NOMO-1 (cell line): ENCODE measurements around the gene STIM2.
A peak's percentile ranks its signal among the peaks of the same experiment; 100 is the strongest.

Source experiments
- DNase-seq, 2 experiments: peaks; one replicate each; lab custom pipeline; 2025; ENCODE audit not compliant: unreplicated experiment in 2 of 2; lab: John Stamatoyannopoulos, UW

Gene STIM2

DNA sequence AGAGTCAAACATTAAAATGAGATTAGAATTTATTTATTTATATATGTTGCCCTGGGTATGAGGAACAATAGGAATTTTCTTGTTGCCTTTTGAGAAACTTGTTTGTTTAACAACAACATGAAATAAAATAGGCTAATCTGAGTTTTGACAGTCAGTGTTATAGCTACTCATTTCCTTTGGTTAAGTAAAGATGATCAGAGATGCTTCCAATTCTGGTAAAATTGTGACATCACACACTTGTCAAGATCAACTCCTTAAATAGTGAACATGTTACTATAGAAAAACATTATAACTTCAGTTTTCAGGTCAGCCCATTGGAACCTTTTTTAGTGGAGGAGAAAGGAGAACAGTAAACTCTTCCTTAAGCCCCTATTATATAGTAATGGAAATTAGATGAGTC lies 136.1 kb downstream of the STIM2 start:
- no peak for DNase-seq

DNA sequence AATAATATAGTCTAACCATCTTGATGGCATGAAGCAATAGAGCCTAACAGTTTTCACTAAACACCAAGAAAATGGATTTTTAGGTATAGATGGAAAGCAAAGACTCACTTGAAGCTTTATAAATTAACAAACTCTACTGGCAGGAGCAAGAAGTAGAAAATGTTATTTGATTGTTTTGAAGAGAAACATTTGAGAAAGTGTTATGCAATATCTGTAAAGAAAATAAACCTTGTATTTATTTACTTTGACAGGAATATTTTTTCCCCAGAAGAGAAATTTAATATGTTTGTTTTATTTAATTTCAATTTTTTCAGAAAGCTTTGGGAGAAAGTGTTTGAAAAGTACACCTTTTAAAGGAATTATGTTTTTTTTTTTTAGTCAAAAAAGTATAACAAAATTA lies 139.0 kb downstream of the STIM2 start:
- DNase-seq = no peak

DNA sequence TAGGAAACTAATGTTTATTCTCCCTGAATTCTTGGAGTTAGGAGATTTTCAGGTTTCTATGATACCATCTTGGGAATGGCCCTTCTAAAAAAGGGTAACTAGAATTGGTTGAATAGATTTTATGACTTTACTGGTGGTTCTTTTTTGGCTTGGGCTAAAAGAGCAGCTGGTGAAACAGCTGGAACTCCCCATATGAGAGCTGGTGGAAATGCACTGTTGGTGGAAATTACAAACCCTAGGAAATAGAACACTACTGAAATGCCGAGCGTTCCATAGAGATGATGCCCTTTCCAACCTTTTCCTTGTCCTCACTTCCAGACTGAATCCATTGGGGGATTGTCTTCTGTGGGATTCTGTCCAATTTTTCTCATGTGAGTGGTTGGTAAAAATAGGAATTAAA lies 139.5 kb downstream of the STIM2 start:
- no peak for DNase-seq

DNA sequence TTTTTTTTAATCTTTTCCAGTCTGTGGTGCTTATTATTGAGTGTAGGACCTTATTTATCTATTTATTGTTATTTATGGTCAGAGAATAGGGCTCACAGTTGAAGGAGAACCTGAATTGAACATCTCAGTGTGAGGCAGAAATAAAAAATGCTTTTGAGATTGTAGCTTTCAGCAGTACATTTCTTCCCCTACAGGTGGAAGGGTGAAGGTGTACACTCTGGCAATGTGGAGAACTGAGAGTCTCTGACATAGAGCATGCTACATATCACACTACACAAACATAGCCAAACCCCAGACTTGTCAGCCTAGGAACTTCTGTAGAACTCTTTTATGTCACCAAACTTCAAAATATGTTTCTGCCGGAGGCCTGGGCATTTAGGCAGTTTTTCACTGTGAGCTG lies 140.2 kb downstream of the STIM2 start:
- no peak for DNase-seq

DNA sequence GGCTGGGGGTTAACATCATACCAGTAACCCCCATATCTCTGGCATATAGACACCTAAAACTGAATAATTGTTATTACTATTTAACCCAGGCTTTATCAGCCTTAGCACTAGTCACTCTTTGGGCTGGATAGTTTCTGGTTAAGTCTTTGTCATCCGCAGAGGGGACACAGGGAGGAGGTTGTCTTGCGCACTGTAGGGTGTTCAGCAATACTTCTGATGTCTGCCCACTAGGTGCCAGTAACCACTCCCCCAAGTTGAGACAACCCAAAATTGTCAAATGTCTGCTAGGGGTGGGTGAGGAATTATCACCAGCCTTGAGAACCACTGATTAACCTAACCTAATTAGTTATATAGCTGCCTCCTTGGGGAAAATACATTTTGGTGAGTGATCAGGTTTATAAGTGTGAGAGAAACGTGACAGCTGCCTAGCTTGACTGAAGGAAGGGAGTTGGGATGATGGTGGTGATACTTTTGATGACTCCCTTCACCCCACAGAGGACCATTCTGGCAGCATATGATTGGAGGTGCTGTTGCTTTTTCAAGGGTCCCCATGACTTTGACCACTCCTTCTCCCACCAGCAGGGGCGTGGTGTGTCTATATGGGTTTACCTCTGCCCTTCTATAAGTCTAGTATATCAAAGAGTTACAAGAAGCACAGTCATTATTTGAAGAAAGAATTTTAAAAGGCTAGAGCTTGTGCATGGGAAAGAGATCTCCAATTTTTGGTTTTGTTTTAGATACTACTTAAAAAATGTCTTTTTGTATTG lies 140.9 kb downstream of the STIM2 start:
- DNase-seq = no peak

DNA sequence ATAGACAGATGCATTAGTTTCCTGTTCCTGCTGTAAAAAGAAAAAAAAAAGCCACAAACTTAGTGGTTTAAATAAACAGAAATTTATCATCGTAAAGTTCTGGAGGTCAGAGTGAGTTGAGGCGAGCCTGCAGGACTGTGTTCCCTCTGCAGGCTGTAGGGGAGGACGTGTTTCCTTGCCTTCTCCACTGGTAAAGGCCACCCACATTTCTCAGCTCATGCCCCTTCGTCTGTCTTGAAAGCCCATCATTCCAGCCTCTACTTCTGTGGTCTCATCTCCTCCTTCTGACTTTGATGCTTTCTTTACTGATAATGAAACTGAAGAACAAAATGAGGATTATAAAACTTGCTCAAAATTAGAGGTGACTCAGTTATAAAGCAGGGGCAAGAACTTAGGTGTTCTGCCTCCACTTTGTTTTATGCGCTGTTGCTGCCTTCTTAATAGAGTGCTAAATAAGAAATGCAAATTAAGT lies 143.0 kb downstream of the STIM2 start:
- no peak for DNase-seq

DNA sequence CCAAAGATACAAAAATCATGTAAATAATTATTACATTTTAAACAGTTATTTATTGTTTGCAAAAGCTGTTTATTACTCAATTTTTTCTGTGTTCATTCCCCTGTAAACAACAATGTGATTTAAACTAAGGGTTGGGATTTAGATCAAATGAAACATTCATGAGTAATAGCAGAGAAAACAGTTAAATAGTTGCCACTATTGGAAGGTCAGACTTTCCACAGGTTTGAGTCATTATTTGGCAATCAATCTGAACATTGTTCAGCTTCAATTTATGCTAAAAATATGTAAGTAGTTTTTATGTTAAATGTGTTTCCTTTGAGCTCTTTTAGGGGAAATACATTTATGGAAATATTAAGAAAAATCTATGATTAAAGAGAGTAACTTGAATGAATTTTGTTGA lies 144.9 kb downstream of the STIM2 start:
- DNase-seq = no peak

DNA sequence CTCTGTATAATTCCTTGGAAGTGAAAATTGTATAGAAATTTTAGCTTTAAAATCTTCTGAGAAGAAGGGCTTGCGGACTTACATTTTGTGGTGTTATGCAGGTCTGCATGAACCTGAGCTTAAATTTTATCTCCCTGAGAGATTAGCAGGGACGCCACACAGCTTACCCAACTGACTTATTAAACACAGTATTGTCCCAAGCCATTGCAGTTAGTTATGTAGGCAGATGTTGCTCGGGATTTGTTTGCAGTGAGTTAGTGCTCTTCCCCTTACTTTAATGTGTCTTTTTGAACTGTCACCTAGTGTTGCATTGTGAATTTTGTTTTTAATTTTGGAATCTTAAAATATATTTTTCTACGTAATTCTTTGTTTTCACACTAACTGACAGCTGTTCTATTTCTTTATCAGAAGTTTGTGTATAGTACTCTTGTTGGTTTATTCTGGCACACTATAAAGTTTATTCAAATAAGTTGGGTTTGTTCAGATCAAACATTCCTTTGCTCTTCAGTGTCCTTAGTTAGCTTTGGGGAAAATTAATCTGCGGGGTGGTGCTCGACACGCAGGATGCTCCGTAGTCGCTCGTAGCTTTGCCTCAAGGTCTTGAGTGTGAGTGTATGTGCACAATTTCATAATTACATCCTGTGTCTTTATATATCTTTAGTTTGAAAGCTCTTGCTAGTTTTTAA lies 145.4 kb downstream of the STIM2 start:
- no peak for DNase-seq

DNA sequence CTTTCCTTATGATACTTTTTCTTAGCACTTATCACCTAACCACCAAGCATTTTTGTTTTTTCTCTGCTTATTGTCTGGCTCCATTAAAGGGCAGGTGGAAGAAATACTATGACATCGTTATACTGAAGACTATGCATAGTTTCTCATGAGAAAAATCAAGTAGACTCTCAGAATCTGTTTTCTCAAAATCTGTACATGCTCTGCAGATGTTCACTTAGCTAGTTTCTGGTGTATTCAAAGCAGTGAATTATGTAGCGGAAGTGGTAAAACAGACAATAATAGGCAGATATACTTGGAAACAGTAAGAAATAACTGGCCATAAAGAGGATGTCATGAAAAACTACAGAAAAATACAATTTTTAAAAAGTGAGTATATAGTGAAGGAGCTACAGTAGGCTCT lies 146.0 kb downstream of the STIM2 start:
- no peak for DNase-seq

DNA sequence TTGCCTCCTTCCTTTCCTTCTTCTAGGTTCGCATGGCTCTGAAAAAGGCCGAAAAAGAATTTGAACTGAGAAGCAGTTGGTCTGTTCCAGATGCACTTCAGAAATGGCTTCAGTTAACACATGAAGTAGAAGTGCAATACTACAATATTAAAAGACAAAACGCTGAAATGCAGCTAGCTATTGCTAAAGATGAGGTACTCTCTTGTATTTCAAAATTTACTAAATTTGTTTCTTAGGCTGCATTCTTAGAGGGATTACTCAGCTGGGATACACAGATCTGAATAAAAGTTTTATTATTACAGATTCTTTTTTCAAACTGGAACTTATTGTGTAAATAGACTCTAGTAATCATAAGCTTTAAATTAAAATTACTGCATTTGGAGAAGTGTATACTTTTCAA lies 146.9 kb downstream of the STIM2 start:
- DNase-seq = no peak

DNA sequence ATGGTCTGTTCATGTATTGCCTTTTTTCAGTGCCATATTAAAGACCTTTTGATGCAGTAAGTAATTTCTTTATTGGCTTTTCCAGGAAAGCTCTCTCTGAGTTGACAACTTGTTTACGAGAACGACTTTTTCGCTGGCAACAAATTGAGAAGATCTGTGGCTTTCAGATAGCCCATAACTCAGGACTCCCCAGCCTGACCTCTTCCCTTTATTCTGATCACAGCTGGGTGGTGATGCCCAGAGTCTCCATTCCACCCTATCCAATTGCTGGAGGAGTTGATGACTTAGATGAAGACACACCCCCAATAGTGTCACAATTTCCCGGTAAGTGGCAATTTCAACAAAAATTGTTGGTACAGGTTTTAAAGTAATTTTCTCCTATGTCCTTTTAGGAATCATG lies 148.0 kb downstream of the STIM2 start:
- no peak for DNase-seq

DNA sequence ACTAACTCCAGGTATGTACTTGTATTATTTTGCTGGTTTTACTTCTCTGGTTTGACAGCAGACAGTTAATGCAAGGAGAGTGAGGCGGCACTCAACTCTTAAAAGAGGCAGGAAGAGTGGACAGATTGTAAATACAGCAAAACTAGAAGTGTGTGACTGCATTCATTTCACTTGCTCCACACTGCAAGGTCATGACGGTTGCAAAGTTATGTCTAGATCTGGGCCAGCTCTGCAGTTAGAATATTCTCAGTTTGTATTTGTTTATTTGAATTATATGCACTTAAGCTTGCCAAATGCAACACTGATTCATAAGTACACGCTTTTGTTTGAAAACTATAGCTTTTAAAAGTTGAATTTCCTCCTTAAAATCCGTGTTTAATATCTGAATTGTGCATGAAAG lies 148.9 kb downstream of the STIM2 start:
- DNase-seq = no peak

DNA sequence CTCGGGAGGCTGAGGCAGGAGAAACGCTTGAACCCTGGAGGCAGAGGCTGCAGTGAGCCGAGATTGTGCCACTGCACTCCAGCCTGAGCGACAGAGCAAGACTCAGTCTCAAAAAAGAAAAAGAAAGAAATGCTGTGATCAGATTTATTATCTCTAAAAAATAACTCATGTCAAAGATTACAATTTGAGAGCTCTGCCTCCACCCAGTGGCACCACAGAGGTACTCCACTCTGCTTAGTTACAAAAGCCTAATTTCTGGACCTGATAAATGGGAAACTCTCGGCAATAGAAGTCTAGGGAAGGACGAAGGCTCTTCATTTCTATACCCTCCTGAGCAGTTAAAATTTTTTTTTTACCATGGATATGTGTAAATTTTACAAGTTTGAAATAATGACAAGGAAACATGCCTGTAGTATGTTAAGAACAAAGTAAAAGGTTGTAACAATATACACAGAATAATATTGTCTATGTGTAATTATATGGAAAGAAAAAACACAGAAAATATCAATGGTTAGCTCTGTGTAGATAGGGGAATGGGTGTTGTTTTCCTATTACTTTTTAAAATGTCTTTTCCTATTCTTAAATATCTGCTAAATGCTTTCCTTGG lies 149.8 kb downstream of the STIM2 start:
- DNase-seq = peak; percentile 21 to 68

DNA sequence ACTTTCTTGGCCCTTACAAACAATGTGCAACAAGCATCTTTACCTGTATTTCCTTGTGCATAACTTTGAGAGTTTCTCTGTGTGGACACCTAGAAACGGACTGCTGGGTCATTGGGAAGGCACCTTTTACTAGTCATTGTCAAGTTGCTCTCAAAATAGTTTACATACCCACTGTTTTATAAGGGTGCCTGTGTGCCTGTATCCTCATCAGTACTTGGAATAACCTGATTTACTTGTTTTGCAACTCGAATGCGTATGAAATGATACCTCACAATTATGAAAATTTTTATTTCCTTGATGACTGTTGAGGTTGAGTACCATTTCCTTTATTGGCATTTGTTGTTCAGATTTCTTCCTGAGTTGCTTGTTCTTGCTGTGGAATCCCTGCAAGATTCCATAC lies 150.8 kb downstream of the STIM2 start:
- no peak for DNase-seq

DNA sequence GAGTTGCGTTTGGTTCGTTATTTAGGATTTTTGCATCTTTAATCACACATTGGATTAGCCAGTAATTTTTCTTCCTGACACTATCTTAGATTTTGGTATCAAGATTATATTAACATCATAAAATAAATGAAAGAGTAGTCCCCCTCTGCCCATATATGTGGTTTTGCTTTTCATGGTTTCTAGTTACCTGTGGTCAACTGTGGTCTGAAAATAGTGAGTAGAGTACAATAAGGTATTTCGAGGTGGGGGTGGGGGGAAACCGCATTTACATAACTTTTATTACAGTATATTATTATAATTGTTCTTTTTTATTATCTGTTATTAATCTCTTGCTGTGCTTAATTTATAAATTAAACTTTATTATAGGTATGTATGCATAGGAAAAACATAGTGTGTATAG lies 152.4 kb downstream of the STIM2 start:
- DNase-seq = no peak

DNA sequence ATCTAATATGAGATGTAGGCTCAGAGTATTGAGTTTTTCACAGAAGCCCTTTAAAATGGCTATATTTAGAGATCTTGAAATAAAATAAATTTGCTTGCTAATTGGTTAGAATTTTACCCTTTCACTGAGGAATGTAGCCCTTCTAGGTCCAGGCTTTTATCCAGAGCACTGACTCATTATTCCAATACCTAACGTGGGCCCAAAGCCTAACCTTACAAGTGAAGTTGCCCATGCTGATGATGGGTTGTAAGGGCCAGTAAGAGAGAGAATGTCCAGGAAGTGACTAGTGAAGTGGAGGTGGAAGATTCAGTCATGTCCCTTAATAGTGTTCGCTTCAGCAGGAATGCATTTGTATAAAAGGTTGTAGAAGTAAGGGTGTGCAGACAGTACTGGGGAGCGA lies 155.9 kb downstream of the STIM2 start:
- DNase-seq = no peak

DNA sequence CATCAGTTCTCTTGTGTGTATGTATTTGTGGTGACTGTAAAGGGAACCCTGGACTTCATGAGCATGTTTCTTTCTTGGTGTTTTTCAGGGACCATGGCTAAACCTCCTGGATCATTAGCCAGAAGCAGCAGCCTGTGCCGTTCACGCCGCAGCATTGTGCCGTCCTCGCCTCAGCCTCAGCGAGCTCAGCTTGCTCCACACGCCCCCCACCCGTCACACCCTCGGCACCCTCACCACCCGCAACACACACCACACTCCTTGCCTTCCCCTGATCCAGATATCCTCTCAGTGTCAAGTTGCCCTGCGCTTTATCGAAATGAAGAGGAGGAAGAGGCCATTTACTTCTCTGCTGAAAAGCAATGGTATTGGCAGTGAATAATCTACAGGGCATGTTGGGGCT lies 157.0 kb downstream of the STIM2 start:
- DNase-seq = no peak

DNA sequence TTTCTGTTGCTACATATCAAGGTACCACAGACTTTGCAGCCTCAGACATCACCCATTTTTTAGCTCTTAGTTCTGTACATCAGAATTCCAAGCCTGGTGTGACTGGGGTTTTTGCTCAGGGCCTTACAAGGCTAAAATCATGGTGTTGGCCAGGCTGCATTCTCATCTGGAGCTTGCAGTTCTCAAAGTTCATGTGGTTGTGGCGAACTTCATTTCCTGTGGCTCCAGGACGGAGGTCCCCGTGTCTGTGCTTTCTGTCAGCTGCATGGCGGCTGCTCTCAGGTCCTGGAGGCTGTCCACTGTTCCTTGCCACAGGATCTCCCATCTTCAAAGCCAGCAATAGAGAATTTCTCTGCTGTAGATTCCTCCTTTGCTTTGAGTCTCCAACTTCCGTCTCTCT lies 157.4 kb downstream of the STIM2 start:
- DNase-seq = no peak

DNA sequence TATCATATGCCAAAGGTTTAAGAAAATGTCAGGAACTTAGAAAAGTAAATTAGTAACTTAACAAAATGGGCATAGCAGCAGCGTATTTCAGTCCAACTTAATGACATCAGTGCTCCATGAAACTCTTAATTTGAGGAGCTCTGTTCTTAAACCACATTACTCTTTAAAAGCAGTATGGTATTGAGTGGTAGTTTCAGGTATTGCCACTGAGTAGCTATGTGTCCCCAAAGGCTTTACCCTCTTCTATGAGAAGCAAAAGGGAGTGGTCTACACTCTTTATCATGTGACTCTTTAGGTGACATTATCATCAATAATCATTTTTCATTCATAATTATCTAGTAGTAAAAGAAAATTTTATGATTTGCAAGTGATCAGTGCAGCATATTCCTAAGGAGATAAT lies 158.3 kb downstream of the STIM2 start:
- DNase-seq = no peak

DNA sequence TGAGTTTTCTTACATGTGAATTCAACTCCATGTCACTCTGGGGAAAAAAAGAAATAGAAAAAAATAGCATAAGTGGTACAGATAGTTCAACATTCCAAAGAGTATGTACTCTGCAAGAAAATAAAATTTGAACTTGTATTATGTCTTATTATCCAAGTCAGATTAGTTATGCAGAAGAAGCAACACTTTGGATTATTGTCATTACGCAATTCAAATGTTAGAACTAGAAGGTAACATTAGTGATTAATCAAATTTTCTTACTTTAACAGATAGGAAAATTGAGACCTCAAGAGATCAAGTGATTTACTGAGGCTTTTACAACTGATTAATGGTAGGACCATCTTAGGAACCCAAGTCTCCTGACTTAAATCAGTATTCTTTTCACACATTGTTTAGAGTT lies 159.1 kb downstream of the STIM2 start:
- no peak for DNase-seq

DNA sequence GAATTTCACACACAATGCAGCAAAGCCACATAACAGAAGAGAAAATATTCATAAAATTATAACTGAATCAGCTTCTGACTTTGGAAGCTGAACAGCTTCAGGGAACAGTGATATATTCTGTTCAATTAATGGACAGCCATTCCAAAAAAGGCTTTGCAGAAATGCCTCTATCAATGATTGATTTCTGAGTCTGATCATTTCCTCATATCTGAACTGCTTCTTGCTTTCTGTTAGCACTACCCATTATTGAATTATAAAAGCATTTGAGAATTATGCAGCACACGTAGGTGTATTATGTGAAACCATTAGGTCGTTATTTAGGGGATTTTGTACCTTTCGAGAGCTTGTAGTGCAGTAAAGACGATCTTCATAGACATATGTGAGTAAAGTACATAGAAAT lies 159.6 kb downstream of the STIM2 start:
- DNase-seq = no peak

DNA sequence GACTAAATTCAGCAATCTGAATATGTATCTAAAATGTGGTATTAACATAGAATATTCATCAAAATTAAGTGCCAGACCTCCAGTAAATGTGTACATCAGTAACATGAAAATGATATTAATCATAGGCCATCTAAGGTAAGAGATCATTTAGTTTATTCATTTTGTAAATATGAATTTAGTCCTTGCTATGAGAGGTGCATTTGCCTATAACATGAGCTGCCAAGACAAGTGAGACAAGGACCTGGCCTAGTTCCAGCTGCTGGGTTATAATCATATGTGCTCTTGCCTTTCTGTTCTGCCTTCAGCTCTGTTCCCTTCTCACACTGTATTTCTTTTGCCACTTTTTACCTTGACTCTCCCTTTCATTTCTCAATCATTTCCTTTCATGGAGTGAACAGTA lies 160.0 kb downstream of the STIM2 start:
- DNase-seq = no peak
